ENCODE measurements around the gene RAB3D. TPM values are rescaled to one million over a fixed set of nuclear protein-coding genes. Genes with fewer than 3 reads are reported as not detected.

RAB3D gene
- total and polyA plus RNA-seq, 12 donors = 2.6 to 23.9 (median 10.7) TPM

DNA sequence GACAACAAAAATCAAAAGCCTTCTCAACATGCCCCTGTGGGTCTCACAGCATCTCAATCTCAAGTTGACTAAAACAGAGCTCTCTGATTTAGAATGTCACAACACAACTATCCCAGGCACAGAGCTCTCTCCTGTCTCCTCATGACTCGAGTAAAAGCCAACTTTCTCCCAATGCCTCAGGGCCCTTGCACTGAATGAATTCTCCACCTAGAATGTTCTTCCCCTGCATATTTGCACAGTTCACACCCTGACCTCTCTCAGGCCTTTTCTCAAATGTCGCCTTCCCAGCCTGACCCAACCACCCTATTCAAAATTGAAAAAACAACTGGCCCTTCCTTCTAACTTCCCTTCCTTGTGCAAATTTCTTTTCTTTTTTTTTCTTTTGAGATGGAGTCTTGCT lies 31.3 kb upstream of the RAB3D start:
- peaks cover 10 to 14% of the 10 kb centered on the region in 2 donors for H3K4me1 ChIP-seq (replicated peaks in 1 of 2)
- TF ChIP-seq POLR2A (IDR thresholded peaks at IDR 0.05) = no peak
- TF ChIP-seq, protein P1, sequence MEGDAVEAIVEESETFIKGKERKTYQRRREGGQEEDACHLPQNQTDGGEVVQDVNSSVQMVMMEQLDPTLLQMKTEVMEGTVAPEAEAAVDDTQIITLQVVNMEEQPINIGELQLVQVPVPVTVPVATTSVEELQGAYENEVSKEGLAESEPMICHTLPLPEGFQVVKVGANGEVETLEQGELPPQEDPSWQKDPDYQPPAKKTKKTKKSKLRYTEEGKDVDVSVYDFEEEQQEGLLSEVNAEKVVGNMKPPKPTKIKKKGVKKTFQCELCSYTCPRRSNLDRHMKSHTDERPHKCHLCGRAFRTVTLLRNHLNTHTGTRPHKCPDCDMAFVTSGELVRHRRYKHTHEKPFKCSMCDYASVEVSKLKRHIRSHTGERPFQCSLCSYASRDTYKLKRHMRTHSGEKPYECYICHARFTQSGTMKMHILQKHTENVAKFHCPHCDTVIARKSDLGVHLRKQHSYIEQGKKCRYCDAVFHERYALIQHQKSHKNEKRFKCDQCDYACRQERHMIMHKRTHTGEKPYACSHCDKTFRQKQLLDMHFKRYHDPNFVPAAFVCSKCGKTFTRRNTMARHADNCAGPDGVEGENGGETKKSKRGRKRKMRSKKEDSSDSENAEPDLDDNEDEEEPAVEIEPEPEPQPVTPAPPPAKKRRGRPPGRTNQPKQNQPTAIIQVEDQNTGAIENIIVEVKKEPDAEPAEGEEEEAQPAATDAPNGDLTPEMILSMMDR (IDR thresholded peaks at IDR 0.05) = no peak
- no peak overlapping the region for H3K27ac ChIP-seq
- peaks cover 0 to 9% of the 10 kb centered on the region in 2 donors for H3K36me3 ChIP-seq (replicated peaks in 1 of 2)
- no peak for DNase-seq
- no peaks in the 10 kb centered on the region for H3K27me3 ChIP-seq
- intact Hi-C loops (cut with DNase I) = no loop called here
- WGBS, 4 donors = 91 to 96% (median 94%) methylated on average over 2 of the region's 2 CpGs
- no peaks in the 10 kb centered on the region for H3K9me3 ChIP-seq (replicated peaks in 1 of 3)
- no peak overlapping the region for H3K4me3 ChIP-seq

DNA sequence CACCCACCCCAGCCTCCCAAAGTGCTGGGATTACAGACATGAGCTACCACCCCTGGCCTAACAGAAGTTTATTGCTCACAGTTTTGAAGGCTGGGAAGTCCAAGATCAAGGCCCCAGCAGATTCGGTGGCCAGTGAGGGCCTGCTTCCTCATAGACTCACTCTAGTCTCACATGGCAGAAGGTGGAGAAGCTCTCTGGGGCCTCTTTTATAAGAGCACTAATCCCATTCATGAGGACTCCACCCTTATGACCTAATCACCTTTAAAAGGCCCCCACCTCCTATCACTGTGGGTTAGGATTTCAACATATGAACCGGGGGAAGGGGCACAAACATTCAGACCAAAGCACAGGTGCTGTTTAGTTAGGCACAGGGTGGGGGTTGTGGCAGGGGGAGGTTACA lies 28.1 kb upstream of the RAB3D start:
- Histone ChIP-seq H3K27me3 (no peaks in the 10 kb centered on the region), H3K4me3 (no peak overlapping the region), H3K4me1 (replicated peaks in 1 of 2) (no peaks in the 10 kb centered on the region), H3K27ac (no peak overlapping the region), H3K36me3 (replicated peaks in 1 of 2) (peaks cover 0 to 32% of the 10 kb centered on the region in 2 donors), H3K9me3 (replicated peaks in 1 of 3) (no peaks in the 10 kb centered on the region)
- TF ChIP-seq, protein P1 (IDR thresholded peaks at IDR 0.05) = no peak
- TF ChIP-seq POLR2A (IDR thresholded peaks at IDR 0.05) = no peak
- WGBS, 4 donors = 69 to 91% (median 79%) methylated on average over 1 to 2 of the region's 2 CpGs
- intact Hi-C loops (cut with DNase I) = no loop called here
- DNase-seq = no peak

DNA sequence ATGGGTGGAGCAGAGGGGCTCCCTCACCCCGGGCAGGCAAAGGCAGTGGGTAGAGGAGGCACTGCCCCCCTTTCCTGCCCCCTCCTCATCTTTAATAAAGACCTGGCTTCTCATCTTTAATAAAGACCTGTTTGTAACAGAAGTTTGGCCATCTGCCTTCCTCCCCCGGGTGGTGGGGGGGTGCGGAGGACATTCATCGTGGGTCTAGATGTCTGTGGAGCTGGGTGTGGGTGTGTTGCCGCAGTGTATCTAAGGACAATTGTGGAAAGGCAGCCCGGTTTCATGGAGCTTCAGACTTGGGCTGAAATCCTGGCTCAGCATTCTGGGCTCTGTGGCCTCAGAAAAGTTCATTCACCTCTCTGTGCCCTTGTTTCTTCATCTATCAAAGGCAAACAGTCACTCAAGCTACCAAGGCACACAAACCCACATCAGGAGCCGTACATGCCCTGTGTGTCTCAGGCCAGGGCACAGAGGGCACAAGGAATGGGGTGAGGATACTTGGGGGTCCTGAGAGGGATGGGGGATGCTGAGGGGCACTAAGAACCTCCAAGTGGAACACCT lies 26.2 kb upstream of the RAB3D start:
- Histone ChIP-seq H3K36me3 (replicated peaks in 1 of 2) (peaks cover 0 to 46% of the 10 kb centered on the region in 2 donors), H3K4me1 (replicated peaks in 1 of 2) (no peaks in the 10 kb centered on the region), H3K27ac (no peak overlapping the region), H3K27me3 (no peaks in the 10 kb centered on the region), H3K4me3 (no peak overlapping the region), H3K9me3 (replicated peaks in 1 of 3) (no peaks in the 10 kb centered on the region)
- no peak for TF ChIP-seq POLR2A (IDR thresholded peaks at IDR 0.05)
- TF ChIP-seq, protein P1 (IDR thresholded peaks at IDR 0.05) = no peak
- WGBS, 4 donors = 59 to 70% (median 63%) methylated on average over 7 of the region's 7 CpGs
- intact Hi-C loops (cut with DNase I) = no loop called here
- no peak for DNase-seq

DNA sequence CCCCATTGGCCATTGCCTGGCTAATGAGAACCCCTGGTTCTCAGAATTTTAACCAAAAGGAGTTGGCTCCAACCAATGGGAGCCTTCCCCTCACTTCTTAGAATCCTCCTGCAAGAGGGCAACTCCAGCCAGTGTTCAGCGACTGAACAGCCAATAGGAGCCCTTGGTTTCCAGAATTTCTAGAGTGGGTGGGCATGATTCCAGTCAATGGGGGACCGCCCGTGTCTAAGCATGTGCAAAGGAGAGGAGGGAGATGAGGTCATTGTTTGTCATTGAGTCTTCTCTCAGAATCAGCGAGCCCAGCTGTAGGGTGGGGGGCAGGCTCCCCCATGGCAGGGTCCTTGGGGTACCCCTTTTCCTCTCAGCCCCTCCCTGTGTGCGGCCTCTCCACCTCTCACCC lies 25.5 kb upstream of the RAB3D start:
- H3K36me3 ChIP-seq (replicated peaks in 1 of 2) = peaks cover 0 to 47% of the 10 kb centered on the region in 2 donors
- no peak for TF ChIP-seq POLR2A (IDR thresholded peaks at IDR 0.05)
- TF ChIP-seq, protein P1 (IDR thresholded peaks at IDR 0.05) = no peak
- no peak overlapping the region for H3K4me3 ChIP-seq
- H3K9me3 ChIP-seq (replicated peaks in 1 of 3) = no peaks in the 10 kb centered on the region
- H3K4me1 ChIP-seq (replicated peaks in 1 of 2) = no peaks in the 10 kb centered on the region
- WGBS, 4 donors = 68 to 87% (median 80%) methylated on average over 5 of the region's 5 CpGs
- H3K27me3 ChIP-seq = no peaks in the 10 kb centered on the region
- H3K27ac ChIP-seq = no peak overlapping the region
- intact Hi-C loops (cut with DNase I) = no loop called here
- no peak for DNase-seq

All from adrenal gland (tissue), 12 donors.